ENCODE data around the gene ZNF385C.
A peak's percentile ranks its signal among the peaks of the same experiment; 100 is the strongest.

GRCh38 chr17:41976142-41976768 lies 122.0 kb downstream of the ZNF385C start:
- TF ChIP-seq, protein P1, sequence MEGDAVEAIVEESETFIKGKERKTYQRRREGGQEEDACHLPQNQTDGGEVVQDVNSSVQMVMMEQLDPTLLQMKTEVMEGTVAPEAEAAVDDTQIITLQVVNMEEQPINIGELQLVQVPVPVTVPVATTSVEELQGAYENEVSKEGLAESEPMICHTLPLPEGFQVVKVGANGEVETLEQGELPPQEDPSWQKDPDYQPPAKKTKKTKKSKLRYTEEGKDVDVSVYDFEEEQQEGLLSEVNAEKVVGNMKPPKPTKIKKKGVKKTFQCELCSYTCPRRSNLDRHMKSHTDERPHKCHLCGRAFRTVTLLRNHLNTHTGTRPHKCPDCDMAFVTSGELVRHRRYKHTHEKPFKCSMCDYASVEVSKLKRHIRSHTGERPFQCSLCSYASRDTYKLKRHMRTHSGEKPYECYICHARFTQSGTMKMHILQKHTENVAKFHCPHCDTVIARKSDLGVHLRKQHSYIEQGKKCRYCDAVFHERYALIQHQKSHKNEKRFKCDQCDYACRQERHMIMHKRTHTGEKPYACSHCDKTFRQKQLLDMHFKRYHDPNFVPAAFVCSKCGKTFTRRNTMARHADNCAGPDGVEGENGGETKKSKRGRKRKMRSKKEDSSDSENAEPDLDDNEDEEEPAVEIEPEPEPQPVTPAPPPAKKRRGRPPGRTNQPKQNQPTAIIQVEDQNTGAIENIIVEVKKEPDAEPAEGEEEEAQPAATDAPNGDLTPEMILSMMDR (IDR thresholded peaks at IDR 0.05; ENCODE audit: low read depth, low read length, missing input control): no peak
- TF ChIP-seq, protein P2, sequence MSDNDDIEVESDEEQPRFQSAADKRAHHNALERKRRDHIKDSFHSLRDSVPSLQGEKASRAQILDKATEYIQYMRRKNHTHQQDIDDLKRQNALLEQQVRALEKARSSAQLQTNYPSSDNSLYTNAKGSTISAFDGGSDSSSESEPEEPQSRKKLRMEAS (IDR thresholded peaks at IDR 0.05): no peak
- TF ChIP-seq TAF1 (conservative IDR thresholded peaks at IDR 0.05) (no peak), FOXA2 (IDR thresholded peaks at IDR 0.05) (no peak), HNF4A (conservative IDR thresholded peaks at IDR 0.05) (peak; percentile 16 to 20), FOXA1 (IDR thresholded peaks at IDR 0.05) (no peak), REST (IDR thresholded peaks at IDR 0.05) (no peak), YY1 (IDR thresholded peaks at IDR 0.05) (peak; percentile 16), GABPA (IDR thresholded peaks at IDR 0.05 in 1 of 2, conservative IDR thresholded peaks at IDR 0.05 in 1 of 2) (no peak), RAD21 (IDR thresholded peaks at IDR 0.05) (peak in 1 of 2 donors; percentile 19), ATF3 (IDR thresholded peaks at IDR 0.05) (no peak), EGR1 (IDR thresholded peaks at IDR 0.05; ENCODE audit: low read depth in 2 of 2) (peak; percentile 40 to 58)
- TF ChIP-seq, protein P3, sequence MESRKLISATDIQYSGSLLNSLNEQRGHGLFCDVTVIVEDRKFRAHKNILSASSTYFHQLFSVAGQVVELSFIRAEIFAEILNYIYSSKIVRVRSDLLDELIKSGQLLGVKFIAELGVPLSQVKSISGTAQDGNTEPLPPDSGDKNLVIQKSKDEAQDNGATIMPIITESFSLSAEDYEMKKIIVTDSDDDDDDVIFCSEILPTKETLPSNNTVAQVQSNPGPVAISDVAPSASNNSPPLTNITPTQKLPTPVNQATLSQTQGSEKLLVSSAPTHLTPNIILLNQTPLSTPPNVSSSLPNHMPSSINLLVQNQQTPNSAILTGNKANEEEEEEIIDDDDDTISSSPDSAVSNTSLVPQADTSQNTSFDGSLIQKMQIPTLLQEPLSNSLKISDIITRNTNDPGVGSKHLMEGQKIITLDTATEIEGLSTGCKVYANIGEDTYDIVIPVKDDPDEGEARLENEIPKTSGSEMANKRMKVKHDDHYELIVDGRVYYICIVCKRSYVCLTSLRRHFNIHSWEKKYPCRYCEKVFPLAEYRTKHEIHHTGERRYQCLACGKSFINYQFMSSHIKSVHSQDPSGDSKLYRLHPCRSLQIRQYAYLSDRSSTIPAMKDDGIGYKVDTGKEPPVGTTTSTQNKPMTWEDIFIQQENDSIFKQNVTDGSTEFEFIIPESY (IDR thresholded peaks at IDR 0.05): no peak
